Upper lobe of left lung (tissue), 6 donors: ENCODE measurements around the gene CALML5. TPM values are rescaled to one million over a fixed set of nuclear protein-coding genes. Genes with fewer than 3 reads are reported as not detected.

Experiments used
- ATAC-seq, 2 donors: fragments of 200-7000 bp; cut with Tn5 transposase; one replicate each; pipeline ENCODE4 v1.9.1; 2022; ENCODE audit warnings: mild to moderate bottlenecking in 2 of 2, moderate library complexity in 2 of 2; ENCODE audit not compliant: low FRiP score in 2 of 2
- DNase-seq, 2 donors: peaks; one replicate each; pipeline ENCODE4 v3.0.0-alpha.2; 2019 to 2020
- H3K27ac ChIP-seq, 4 donors: fragments of 200-600 bp; sonication (generic); one replicate each; pipeline ENCODE4 v1.5.1; 2016 to 2019
- H3K27me3 ChIP-seq, 4 donors: fragments of 200-600 bp; sonication (generic); one replicate each; pipeline ENCODE4 v1.5.1; 2017 to 2019
- H3K36me3 ChIP-seq, 4 donors: fragments of 200-600 bp; sonication (generic); one replicate each; pipeline ENCODE4 v1.5.1; 2016 to 2019
- H3K4me1 ChIP-seq, 4 donors: fragments of 200-600 bp; sonication (generic); one replicate each; pipeline ENCODE4 v1.5.1; 2018 to 2019
- H3K4me3 ChIP-seq, 4 donors: fragments of 200-600 bp; sonication (generic); one replicate each; pipeline ENCODE4 v1.5.1; 2017 to 2019; ENCODE audit warnings: mild to moderate bottlenecking in 2 of 4, moderate library complexity in 1 of 4
- H3K9me3 ChIP-seq, 4 donors: fragments of 200-600 bp; sonication (generic); one replicate each; pipeline ENCODE4 v1.5.1; 2018 to 2019
- EP300 ChIP-seq, 4 donors: sonication (generic); formaldehyde crosslinking; IDR thresholded peaks; one replicate each; pipeline ENCODE4 v1.5.1; 2017; ENCODE audit warnings: antibody characterized with exemption in 4 of 4, control low read depth in 2 of 4
- POLR2A ChIP-seq, 4 donors: fragments of 450-650 bp; IDR thresholded peaks; one replicate each; pipeline ENCODE4 v1.5.1; 2016 to 2017; ENCODE audit warnings: antibody characterized with exemption in 4 of 4, mild to moderate bottlenecking in 2 of 4
- POLR2AphosphoS5 ChIP-seq, 2 donors: sonication (generic); formaldehyde crosslinking; IDR thresholded peaks; one replicate each; pipeline ENCODE4 v1.5.1; 2017; ENCODE audit warnings: antibody characterized with exemption in 2 of 2
- WGBS, 2 donors: methylation state at CpG; one replicate each; pipeline ENCODE4 v1.1.5; 2017 to 2018; 5-methylcytosine and 5-hydroxymethylcytosine counted together
- total RNA-seq, 6 donors: library from RNA; depleted of rRNA in 4 of 6; stranded (reverse); fragments of >200 nt in 4 of 6; gene quantifications; one replicate each; pipeline versions ENCODE4 v1.1.0 to v1.2.1, GENCODE V29; 2016 to 2021
- TF ChIP-seq, protein P1 (sequence below), 6 experiments: fragments of 450-650 bp in 4 of 6; fragments of 200-600 bp in 2 of 6; sonication (generic) in 2 of 6; IDR thresholded peaks; one replicate each; pipeline ENCODE4 v1.5.1; 2016 to 2019; ENCODE audit warnings: antibody characterized with exemption in 6 of 6
- donor health status: DM: no; HTN: no; CAD: no; lungs with moderate emphysema.
- donor health status: DM: no; HTN: yes; CAD: no; lungs with severe emphysema.

The CALML5 gene
- total RNA-seq, 6 donors from 2014 or later = not detected

DNA sequence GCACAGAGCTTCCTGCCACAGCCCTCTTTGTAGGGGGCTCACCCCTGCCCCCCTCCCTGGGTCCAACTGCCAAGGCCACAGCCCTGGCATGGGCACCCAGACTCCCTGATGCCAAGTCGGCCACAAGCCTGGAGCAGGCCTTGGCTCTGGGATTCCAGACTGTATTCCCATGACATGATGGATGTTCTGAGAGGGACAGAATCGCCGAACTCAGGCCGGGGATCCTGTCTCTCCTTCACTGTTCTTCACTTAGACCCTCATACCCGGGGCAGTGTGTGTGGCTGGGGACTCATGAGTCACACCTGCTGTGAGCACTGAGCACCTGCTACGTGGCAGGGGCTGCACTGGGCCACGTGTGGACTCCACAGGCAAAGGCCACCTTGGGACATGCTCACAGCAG lies 7.9 kb downstream of the CALML5 start:
- no peak for DNase-seq
- no peak for ATAC-seq
- Histone ChIP-seq H3K36me3 (no peaks in the 10 kb centered on the region), H3K27ac (no peak overlapping the region), H3K27me3 (no peaks in the 10 kb centered on the region), H3K4me3 (no peak overlapping the region), H3K9me3 (peaks cover 0 to 6% (median 4%) of the 10 kb centered on the region in 4 donors), H3K4me1 (peaks cover 0 to 9% (median 2%) of the 10 kb centered on the region in 4 donors)
- WGBS, 2 donors = 70 to 95% methylated on average over 2 to 7 of the region's 7 CpGs
- TF ChIP-seq, protein P1, sequence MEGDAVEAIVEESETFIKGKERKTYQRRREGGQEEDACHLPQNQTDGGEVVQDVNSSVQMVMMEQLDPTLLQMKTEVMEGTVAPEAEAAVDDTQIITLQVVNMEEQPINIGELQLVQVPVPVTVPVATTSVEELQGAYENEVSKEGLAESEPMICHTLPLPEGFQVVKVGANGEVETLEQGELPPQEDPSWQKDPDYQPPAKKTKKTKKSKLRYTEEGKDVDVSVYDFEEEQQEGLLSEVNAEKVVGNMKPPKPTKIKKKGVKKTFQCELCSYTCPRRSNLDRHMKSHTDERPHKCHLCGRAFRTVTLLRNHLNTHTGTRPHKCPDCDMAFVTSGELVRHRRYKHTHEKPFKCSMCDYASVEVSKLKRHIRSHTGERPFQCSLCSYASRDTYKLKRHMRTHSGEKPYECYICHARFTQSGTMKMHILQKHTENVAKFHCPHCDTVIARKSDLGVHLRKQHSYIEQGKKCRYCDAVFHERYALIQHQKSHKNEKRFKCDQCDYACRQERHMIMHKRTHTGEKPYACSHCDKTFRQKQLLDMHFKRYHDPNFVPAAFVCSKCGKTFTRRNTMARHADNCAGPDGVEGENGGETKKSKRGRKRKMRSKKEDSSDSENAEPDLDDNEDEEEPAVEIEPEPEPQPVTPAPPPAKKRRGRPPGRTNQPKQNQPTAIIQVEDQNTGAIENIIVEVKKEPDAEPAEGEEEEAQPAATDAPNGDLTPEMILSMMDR (IDR thresholded peaks at IDR 0.05) = no peak
- TF ChIP-seq EP300 (IDR thresholded peaks at IDR 0.05) = no peak
- no peak for TF ChIP-seq POLR2A (IDR thresholded peaks at IDR 0.05)
- no peak for TF ChIP-seq POLR2AphosphoS5 (IDR thresholded peaks at IDR 0.05)

DNA sequence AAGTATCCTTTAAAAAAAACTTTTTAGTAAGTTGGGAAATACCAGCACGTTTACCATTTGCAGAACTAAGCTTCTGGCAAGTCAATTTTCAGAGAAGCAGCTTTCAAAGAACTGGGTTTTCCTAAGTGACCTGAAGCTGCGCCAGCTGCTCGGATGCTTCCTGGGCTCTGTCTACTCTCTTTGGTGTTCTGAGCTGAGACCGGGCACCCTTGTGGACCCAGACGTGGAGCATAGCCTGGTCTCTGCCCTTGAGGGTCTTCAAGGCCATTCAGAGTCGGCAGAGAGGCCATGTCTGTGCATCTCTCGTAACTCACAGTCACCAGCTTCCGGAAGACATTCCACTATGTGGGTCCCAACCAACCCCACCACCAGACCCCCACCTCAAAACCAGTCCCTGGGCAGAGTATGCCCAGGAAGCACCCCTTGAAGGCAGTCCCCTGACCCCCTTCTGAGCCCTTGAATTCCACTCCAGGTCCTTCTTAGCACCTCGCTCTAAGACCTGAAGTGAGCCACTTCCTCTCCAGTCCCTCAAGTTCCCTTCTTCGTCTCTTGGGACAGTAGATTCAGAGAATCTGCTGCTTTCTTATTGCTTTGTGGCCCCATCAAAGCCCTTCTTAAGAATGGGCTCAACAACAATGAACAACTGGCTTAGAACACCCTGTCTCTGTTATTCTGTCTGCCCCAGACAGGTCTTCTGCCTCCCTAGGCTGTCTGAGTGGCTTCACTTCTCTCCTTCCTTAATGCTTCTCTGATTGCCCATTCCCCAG lies 8.5 kb downstream of the CALML5 start:
- WGBS, 2 donors = 83 to 85% methylated on average over 8 to 10 of the region's 10 CpGs
- no peaks in the 10 kb centered on the region for H3K36me3 ChIP-seq
- DNase-seq (no peak), ATAC-seq (no peak)
- H3K27ac ChIP-seq = no peak overlapping the region
- peaks cover 0 to 9% (median 2%) of the 10 kb centered on the region in 4 donors for H3K4me1 ChIP-seq
- H3K9me3 ChIP-seq = peaks cover 0 to 6% (median 4%) of the 10 kb centered on the region in 4 donors
- H3K4me3 ChIP-seq = no peak overlapping the region
- no peaks in the 10 kb centered on the region for H3K27me3 ChIP-seq
- no peak for TF ChIP-seq POLR2A (IDR thresholded peaks at IDR 0.05)
- TF ChIP-seq, protein P1 (IDR thresholded peaks at IDR 0.05) = no peak
- no peak for TF ChIP-seq EP300 (IDR thresholded peaks at IDR 0.05)
- no peak for TF ChIP-seq POLR2AphosphoS5 (IDR thresholded peaks at IDR 0.05)

DNA sequence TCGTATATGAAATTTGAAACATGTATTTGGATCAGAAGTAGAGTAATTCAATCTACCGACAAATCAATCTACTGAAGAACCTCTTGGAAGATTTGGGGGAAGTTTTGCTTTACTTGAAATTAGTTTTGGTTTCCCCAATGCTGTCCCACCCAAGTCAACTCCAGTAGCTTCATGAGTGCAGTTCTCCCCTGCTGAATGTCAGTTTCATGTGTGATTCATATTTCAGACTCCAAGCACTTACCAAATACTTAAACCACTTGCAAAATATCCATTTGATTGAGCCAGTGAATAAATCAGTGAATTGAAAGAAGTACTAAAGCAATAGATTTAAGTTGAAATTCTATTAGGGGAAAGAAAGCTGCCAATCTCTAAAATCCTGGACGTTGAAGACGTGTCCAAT lies 9.3 kb downstream of the CALML5 start:
- H3K27ac ChIP-seq = no peak overlapping the region
- WGBS, 2 donors = 96 to 97% methylated on average over 4 of the region's 4 CpGs
- TF ChIP-seq POLR2A (IDR thresholded peaks at IDR 0.05) (no peak), POLR2AphosphoS5 (IDR thresholded peaks at IDR 0.05) (no peak), EP300 (IDR thresholded peaks at IDR 0.05) (no peak)
- TF ChIP-seq, protein P1 (IDR thresholded peaks at IDR 0.05) = no peak
- H3K27me3 ChIP-seq = no peaks in the 10 kb centered on the region
- DNase-seq (no peak), ATAC-seq (no peak)
- peaks cover 0 to 9% (median 2%) of the 10 kb centered on the region in 4 donors for H3K4me1 ChIP-seq
- no peak overlapping the region for H3K4me3 ChIP-seq
- peaks cover 0 to 6% (median 4%) of the 10 kb centered on the region in 4 donors for H3K9me3 ChIP-seq
- H3K36me3 ChIP-seq = no peaks in the 10 kb centered on the region

DNA sequence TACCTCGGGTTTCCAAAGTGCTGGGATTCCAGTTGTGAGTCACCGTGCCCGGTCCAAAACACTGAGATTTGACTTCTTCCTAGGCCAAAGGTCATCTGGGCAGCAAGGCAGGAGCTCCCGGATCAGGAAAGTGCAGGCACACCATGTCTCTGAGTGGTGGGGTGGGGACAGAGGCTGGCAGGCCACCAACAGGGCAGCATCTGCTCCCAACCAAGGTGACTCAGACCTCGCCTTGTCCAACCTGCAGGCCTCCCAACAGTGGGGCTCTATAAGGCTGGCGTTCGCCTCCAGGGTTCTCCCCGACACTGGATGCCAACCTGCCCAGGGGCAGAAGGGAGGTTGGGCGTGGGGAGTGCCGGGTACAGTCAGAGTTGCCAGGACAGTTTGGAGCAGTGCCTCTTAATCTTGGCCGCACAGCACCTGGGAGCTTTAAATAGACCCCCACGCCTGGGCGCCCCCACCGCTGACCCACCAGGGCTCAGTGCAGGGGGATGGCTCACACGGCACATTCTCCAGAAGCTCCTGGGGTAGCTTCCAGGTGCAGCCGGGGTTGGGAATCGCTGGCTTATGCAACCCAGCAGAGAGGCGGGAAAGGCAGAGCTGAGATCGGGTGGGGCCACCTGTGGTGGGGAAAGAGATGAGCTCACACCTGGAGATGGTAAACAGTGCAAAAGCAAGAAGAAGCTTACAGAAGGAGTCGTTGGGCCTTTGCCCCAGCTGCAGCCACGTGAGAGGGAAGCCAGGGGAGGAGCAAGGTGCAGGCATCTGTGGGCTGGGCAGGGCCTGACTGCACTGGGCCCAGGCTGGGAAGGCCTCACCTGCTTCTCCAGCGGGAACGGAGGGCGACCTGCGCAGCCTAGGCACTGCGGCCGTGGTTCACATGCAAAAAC lies 10.9 kb downstream of the CALML5 start:
- TF ChIP-seq, protein P1 (IDR thresholded peaks at IDR 0.05) = no peak
- TF ChIP-seq EP300 (IDR thresholded peaks at IDR 0.05) (no peak), POLR2AphosphoS5 (IDR thresholded peaks at IDR 0.05) (no peak)
- Histone ChIP-seq H3K4me1 (peaks cover 0 to 4% (median 1%) of the 10 kb centered on the region in 4 donors), H3K27me3 (no peaks in the 10 kb centered on the region), H3K4me3 (no peak overlapping the region), H3K9me3 (peaks cover 0 to 6% (median 4%) of the 10 kb centered on the region in 4 donors), H3K36me3 (no peaks in the 10 kb centered on the region), H3K27ac (no peak overlapping the region)
- DNase-seq (peak; percentile 52 to 70), ATAC-seq (peak; percentile 12 to 18)
- WGBS, 2 donors = 82% methylated on average over 12 to 27 of the region's 27 CpGs
